Retinal pigment epithelial cell (primary cell): ENCODE results near the gene EAPP.
"Not testable (repeated sequence)": the region's sequence is repeated elsewhere in the genome, so short reads cannot be mapped to it uniquely, and the experiment has no call there.

Source experiments
- DNase-seq: peaks from one replicate; pipeline ENCODE4 v3.0.0-alpha.2; 2010; ENCODE audit warnings: low read depth
- H3K4me3 ChIP-seq: 2 replicates; pipeline ENCODE4 v1.5.1; 2011; ENCODE audit warnings: mild to moderate bottlenecking, low read length, control low read depth, moderate library complexity
- CTCF ChIP-seq: conservative IDR thresholded peaks from 2 replicates; pipeline ENCODE4 v1.5.1; 2011; ENCODE audit warnings: low read depth, low read length, control low read depth, inconsistent platforms

Gene EAPP

GRCh38 chr14:34568803-34569202 is 29.3 kb upstream of the EAPP start:
- no peak for DNase-seq
- no peak for TF ChIP-seq CTCF
- H3K4me3 ChIP-seq = no peak overlapping the region

GRCh38 chr14:34562776-34563150 is 23.3 kb upstream of the EAPP start:
- no peak overlapping the region for H3K4me3 ChIP-seq
- DNase-seq = no peak
- no peak for TF ChIP-seq CTCF

- not testable (repeated sequence) for H3K4me3 ChIP-seq, DNase-seq
These were observed 22.7 kb upstream of the EAPP start for GRCh38 chr14:34562037-34562775.

GRCh38 chr14:34556498-34556829 is 17.0 kb upstream of the EAPP start:
- not testable (repeated sequence) for DNase-seq

GRCh38 chr14:34555583-34556497 is 16.3 kb upstream of the EAPP start:
- not testable (repeated sequence) for H3K4me3 ChIP-seq, DNase-seq

More at GRCh38 chr14:34556498-34556829, 17.0 kb upstream of the EAPP start:
- H3K4me3 ChIP-seq = not testable (repeated sequence)

- TF ChIP-seq CTCF = no peak
- no peak for DNase-seq
- H3K4me3 ChIP-seq = no peak overlapping the region
These were observed 15.2 kb upstream of the EAPP start for GRCh38 chr14:34554540-34555250.

- not testable (repeated sequence) for DNase-seq, H3K4me3 ChIP-seq
These were observed 9.9 kb upstream of the EAPP start for GRCh38 chr14:34549276-34549966.

GRCh38 chr14:34548472-34548981 is 9.0 kb upstream of the EAPP start:
- DNase-seq = no peak
- no peak for TF ChIP-seq CTCF
- H3K4me3 ChIP-seq = no peak overlapping the region

- DNase-seq, H3K4me3 ChIP-seq: not testable (repeated sequence)
These were observed 7.6 kb upstream of the EAPP start for GRCh38 chr14:34547136-34547520.

- H3K4me3 ChIP-seq, DNase-seq: not testable (repeated sequence)
These were observed 7.0 kb upstream of the EAPP start for GRCh38 chr14:34546272-34547135.

- not testable (repeated sequence) for DNase-seq
- peak overlapping the region; percentile 96 for H3K4me3 ChIP-seq
These were observed 919 bp upstream of the EAPP start for GRCh38 chr14:34540181-34541059.
